ENCODE data around the gene GGNBP2.

DNA sequence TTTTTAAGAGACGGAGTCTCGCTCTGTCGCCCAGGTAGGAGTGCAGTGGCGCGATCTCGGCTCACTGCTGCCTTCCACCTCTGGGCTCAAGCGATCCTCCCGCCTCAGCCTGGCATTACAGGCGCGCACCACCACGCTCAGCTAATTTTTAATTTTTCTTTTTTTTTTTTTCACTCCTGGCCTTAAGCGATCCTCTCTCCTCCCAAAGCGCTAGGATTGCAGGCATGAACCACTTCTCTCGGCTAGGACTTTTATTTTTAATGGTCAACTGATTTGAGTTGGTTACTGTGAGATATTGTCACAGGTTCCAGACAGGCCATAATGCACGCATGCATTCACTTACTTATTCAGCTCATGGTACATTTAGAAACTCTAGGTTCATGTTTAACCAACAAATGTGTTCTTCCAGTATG lies 9.0 kb upstream of the GGNBP2 start:
- TF ChIP-seq SPI1 (IDR thresholded peaks at IDR 0.05; ENCODE audit: borderline replicate concordance, low read depth) = no peak
- TF ChIP-seq, protein P1, sequence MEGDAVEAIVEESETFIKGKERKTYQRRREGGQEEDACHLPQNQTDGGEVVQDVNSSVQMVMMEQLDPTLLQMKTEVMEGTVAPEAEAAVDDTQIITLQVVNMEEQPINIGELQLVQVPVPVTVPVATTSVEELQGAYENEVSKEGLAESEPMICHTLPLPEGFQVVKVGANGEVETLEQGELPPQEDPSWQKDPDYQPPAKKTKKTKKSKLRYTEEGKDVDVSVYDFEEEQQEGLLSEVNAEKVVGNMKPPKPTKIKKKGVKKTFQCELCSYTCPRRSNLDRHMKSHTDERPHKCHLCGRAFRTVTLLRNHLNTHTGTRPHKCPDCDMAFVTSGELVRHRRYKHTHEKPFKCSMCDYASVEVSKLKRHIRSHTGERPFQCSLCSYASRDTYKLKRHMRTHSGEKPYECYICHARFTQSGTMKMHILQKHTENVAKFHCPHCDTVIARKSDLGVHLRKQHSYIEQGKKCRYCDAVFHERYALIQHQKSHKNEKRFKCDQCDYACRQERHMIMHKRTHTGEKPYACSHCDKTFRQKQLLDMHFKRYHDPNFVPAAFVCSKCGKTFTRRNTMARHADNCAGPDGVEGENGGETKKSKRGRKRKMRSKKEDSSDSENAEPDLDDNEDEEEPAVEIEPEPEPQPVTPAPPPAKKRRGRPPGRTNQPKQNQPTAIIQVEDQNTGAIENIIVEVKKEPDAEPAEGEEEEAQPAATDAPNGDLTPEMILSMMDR (IDR thresholded peaks at IDR 0.05; ENCODE audit: insufficient read depth, low read length) = no peak
